SU-DHL-6 (cell line): ENCODE measurements around the gene PRR7.

ENCODE experiments used
- CTCF ChIP-seq: fragments of 200-600 bp; sonication (generic); IDR thresholded peaks from one replicate; pipeline ENCODE4 v1.5.1; 2017; ENCODE audit warnings: antibody characterized with exemption, mild to moderate bottlenecking, low read length, moderate library complexity; ENCODE audit not compliant: insufficient read depth, poor library complexity, severe bottlenecking
- EZH2phosphoT487 ChIP-seq: fragments of 200-600 bp; sonication (generic), shearing (Covaris generic); conservative IDR thresholded peaks from 2 replicates; pipeline ENCODE4 v1.6.1; 2018; ENCODE audit warnings: mild to moderate bottlenecking, antibody characterized with exemption, low read length, moderate library complexity, mixed read lengths

GRCh38 chr5:177430140-177430951, 16.3 kb upstream of the PRR7 start:
- TF ChIP-seq CTCF: no peak
- no peak for TF ChIP-seq EZH2phosphoT487
